Nephron progenitor cell (in vitro differentiated cells): ENCODE data around the gene TBC1D10A.

ENCODE experiments used
- DNase-seq: peaks from one replicate; pipeline ENCODE4 v3.0.0; 2021
- H3K27ac Mint-ChIP-seq: 2 replicates; pipeline ENCODE4 v1.8.0; 2021; ENCODE audit warnings: mild to moderate bottlenecking, moderate library complexity, mixed read lengths
- H3K27me3 Mint-ChIP-seq: 2 replicates; pipeline ENCODE4 v1.8.0; 2021; ENCODE audit warnings: mild to moderate bottlenecking, low read depth, mixed read lengths; ENCODE audit not compliant: poor library complexity
- H3K36me3 Mint-ChIP-seq: 2 replicates; pipeline ENCODE4 v1.8.0; 2021; ENCODE audit warnings: low read depth, mixed read lengths
- H3K4me1 Mint-ChIP-seq: 2 replicates; pipeline ENCODE4 v1.8.0; 2021; ENCODE audit warnings: mixed read lengths
- H3K4me3 Mint-ChIP-seq: 2 replicates; pipeline ENCODE4 v1.8.0; 2021; ENCODE audit warnings: mild to moderate bottlenecking, moderate library complexity, mixed read lengths
- H3K9me3 Mint-ChIP-seq: 2 replicates; pipeline ENCODE4 v1.8.0; 2021; ENCODE audit warnings: mild to moderate bottlenecking, moderate library complexity, mixed read lengths
- TF ChIP-seq, protein P1 (sequence below): fragments of 200-600 bp; sonication (generic); IDR thresholded peaks from 2 replicates; pipeline ENCODE4 v1.5.0; 2021; ENCODE audit warnings: antibody characterized with exemption

TBC1D10A gene

DNA sequence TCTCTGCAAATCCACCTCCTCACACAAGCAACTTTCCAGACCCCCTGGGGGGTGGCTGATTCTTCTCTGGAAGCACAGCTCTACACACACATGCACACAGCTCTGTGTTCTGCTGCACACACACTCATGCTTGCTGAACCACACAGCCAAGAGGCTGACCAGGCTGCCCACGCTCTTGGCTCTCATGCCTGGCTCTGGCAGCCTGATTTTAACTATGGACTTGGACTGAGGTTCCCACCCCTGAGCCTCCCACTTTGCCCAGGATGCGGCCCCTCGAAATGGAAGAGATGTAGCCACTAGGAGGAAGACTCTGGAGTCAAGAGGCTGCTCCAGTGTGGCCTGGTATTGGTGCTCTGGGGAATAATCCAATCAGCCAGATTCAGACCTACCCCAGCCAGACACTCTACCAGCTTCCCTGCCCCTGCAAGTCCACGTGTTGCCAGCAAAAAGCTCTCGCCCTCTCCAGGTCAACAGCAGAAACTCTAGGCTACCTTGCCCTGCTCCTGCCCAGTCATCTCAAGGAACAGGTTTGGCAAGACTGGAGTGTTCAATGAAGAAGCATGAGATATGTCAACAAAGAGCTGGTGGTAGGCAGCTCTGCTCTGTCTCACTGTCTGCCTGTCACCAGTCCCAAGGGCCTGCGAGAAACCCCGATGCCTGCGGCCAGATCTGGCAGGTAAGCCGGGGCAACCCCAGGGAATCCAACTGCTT is 28.6 kb downstream of the TBC1D10A start:
- no peaks in the 10 kb centered on the region for H3K9me3 Mint-ChIP-seq
- no peak overlapping the region for H3K27ac Mint-ChIP-seq
- no peaks in the 10 kb centered on the region for H3K36me3 Mint-ChIP-seq
- no peaks in the 10 kb centered on the region for H3K27me3 Mint-ChIP-seq
- TF ChIP-seq, protein P1, sequence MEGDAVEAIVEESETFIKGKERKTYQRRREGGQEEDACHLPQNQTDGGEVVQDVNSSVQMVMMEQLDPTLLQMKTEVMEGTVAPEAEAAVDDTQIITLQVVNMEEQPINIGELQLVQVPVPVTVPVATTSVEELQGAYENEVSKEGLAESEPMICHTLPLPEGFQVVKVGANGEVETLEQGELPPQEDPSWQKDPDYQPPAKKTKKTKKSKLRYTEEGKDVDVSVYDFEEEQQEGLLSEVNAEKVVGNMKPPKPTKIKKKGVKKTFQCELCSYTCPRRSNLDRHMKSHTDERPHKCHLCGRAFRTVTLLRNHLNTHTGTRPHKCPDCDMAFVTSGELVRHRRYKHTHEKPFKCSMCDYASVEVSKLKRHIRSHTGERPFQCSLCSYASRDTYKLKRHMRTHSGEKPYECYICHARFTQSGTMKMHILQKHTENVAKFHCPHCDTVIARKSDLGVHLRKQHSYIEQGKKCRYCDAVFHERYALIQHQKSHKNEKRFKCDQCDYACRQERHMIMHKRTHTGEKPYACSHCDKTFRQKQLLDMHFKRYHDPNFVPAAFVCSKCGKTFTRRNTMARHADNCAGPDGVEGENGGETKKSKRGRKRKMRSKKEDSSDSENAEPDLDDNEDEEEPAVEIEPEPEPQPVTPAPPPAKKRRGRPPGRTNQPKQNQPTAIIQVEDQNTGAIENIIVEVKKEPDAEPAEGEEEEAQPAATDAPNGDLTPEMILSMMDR, result no peak
- H3K4me3 Mint-ChIP-seq, result no peak overlapping the region
- no peak for DNase-seq
- peaks cover 17% of the 10 kb centered on the region for H3K4me1 Mint-ChIP-seq

DNA sequence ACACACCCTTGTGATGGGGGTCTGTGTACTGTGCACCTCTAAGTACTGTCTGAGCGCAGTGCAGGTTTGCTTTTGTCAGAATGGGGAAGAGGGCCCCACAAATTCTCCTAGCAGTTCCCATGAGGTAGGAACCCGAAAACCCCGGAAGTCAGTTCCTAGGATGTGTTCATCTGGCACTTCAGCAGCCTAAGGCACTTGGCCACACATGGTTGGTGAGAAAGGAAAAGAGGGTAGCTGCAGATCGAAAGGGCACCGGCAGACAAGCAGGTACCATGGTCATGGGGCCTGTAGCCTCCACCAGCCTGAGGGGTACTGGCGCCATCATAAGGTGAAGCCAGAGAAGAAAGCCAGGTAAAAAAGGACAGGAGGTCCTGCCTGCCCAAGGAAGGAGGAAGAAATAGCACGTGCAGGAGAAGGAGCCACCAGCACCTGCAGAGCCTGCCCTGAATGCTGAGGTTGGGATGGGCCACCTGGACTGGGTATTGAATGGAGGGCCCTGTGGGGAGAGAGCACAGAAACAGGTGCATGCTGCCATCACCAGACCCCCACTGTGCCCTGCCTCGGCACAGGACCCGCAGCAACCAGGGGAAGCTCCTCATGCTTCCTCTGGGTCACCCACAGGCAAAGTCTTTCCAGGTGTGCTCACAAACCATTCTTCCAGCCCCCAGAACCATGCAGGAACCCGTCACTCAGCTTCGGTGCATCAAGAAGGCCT is 29.3 kb downstream of the TBC1D10A start:
- Mint-ChIP-seq H3K27me3 (no peaks in the 10 kb centered on the region), H3K4me3 (no peak overlapping the region), H3K27ac (no peak overlapping the region), H3K9me3 (no peaks in the 10 kb centered on the region), H3K4me1 (peaks cover 20% of the 10 kb centered on the region), H3K36me3 (no peaks in the 10 kb centered on the region)
- TF ChIP-seq, protein P1, result no peak
- DNase-seq, result no peak

DNA sequence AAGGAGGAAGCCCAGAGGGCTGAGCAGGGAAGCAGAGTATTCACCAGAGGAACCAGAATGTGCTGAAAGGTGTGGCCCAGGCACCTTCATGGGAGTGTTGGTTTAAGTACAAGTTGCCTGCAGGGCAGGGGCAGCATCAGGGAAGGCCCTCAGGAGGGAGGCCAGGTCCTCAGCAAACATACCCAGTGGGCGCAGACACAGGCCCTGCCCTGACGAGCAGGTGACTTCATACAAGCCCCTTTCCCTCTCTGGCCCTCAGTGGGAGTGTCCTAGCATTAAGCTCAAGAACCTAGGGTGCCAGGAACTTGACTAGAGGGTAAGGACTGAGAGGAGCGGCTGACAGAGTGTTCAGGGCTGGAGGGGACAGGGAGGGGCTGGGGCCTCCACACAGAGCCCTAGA is 29.9 kb downstream of the TBC1D10A start:
- Mint-ChIP-seq H3K9me3 (no peaks in the 10 kb centered on the region), H3K4me3 (no peak overlapping the region), H3K36me3 (no peaks in the 10 kb centered on the region), H3K27ac (no peak overlapping the region), H3K4me1 (peaks cover 20% of the 10 kb centered on the region), H3K27me3 (no peaks in the 10 kb centered on the region)
- TF ChIP-seq, protein P1, result no peak
- no peak for DNase-seq

DNA sequence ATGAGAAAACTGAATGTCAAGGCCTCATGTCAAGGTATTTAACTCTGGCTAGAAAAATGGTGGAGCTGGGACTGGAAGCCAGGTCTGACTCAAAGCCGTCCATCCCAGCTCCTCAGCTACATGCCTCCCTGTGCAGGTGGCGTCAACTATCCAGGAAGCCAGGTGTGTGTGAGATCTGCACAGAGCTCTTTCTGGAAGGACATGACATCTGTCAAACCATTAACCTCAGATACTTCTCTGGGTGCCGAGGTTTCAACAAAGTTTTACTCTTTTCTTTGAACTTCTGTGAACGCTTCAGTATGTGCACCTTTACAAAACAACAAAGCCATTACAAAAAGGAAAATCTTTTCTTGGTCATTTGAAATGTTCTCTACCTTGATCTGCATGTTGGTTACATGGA is 30.4 kb downstream of the TBC1D10A start:
- DNase-seq, result no peak
- Mint-ChIP-seq H3K27me3 (no peaks in the 10 kb centered on the region), H3K4me3 (no peak overlapping the region), H3K27ac (no peak overlapping the region), H3K4me1 (peaks cover 20% of the 10 kb centered on the region), H3K36me3 (no peaks in the 10 kb centered on the region), H3K9me3 (no peaks in the 10 kb centered on the region)
- TF ChIP-seq, protein P1, result no peak

DNA sequence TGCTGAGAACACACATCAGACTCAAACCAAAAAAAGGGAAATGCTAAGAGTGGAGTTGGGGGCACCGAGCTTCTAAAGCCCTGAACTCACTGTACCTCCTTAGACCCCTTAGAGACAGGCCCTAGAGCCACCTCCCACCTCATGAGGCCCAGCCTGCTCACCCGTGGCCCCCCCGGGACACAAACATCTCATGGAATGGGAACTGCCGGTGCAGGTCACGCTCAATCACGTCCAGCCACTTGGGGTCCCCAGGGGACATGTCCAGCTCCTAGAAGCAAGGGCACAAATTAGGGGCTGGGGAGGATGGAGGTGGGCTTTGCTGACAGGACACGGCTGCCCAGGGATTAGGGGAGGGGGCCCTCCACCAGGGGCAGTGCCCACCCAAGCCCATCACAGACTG is 31.2 kb downstream of the TBC1D10A start:
- no peaks in the 10 kb centered on the region for H3K9me3 Mint-ChIP-seq
- H3K27me3 Mint-ChIP-seq, result no peaks in the 10 kb centered on the region
- H3K27ac Mint-ChIP-seq, result no peak overlapping the region
- DNase-seq, result no peak
- no peaks in the 10 kb centered on the region for H3K36me3 Mint-ChIP-seq
- no peak overlapping the region for H3K4me3 Mint-ChIP-seq
- H3K4me1 Mint-ChIP-seq, result peaks cover 22% of the 10 kb centered on the region
- TF ChIP-seq, protein P1, result no peak

DNA sequence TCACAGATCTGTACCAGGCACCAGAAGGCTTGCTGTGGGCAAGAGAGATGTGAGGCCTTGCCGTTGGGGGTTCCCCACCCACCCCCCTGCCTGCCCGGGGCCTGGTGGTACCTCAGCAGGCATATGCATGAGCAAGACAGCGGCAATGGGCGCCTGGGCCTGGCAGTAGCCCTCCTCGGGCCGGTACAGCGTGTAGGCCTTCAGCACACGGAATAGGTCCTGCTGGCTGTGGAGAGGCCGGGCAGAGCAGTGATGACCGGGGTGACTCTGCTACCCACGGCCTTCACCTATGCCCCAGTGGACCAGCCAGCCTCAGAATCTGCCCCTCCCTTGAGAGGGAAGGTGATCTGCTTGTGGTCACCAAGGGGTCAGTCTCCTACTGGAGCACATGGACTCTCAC is 31.9 kb downstream of the TBC1D10A start:
- TF ChIP-seq, protein P1, result no peak
- Mint-ChIP-seq H3K27ac (no peak overlapping the region), H3K4me1 (peaks cover 30% of the 10 kb centered on the region), H3K27me3 (no peaks in the 10 kb centered on the region), H3K4me3 (no peak overlapping the region), H3K36me3 (no peaks in the 10 kb centered on the region), H3K9me3 (no peaks in the 10 kb centered on the region)
- DNase-seq, result no peak
